NCI-H2107 (cell line): ENCODE measurements around the gene TM4SF4.

Experiments
- DNase-seq: peaks from one replicate; lab custom pipeline; 2025; lab: John Stamatoyannopoulos, UW

Gene TM4SF4

GRCh38 chr3:149548669-149549065 is 74.2 kb downstream of the TM4SF4 start:
- DNase-seq = no peak

- DNase-seq = no peak
These were observed 77.0 kb downstream of the TM4SF4 start for GRCh38 chr3:149551500-149551899.

- no peak for DNase-seq
These were observed 78.2 kb downstream of the TM4SF4 start for GRCh38 chr3:149552700-149553099.
